GM18517 (cell line): ENCODE measurements around the gene CDH23.

Experiments used
- ATAC-seq: cut with Tn5 transposase; IDR thresholded peaks from one replicate; pipeline ENCODE4 v1.9.1; 2021; ENCODE audit warnings: mild to moderate bottlenecking, moderate library complexity; ENCODE audit not compliant: unreplicated experiment

Gene CDH23

DNA sequence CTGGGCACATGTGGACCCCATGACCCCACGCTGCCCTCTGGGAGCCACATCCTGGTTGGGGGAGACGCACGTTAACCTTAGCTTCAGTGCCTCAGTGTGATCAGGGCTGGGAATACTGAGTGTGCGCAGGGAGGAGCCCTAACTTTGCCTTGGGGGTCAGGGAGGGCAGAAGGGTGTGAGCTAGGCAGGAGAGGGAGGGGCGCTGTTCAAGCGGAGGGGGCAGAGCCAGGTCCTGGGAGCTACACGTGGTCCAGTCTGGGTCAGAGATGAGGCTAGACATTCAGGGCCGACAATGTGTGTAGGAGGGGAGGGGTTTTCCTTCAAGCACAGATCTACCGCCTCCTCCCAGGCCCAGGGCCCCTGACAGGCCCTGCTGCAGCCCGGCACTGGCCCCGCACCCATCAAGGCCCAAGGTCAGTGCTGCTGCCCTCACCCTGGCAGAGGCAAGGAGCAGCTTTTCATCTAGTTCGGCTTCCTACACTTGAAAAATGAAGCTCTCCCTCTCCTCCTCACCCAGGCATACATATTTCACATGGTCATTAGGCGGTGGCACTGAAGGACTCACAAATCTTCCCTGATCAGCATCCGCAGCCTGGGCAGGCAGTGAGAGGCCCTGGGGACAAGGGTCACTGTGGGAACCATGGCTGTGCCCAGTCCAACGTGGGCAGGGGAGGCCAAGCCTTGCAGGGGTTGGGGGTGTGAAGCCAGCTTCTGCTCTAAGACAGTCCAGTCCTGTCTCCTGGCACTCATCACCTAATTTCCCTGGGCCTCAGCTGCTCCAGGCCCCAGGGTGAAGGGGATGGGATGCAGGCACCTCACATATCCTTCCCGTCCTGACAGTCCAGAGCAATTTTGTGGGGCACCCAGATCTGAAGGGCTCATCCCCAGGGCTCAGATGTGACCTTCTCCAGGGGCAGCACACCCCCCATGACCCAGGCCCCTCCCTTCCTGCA lies 275.6 kb downstream of the CDH23 start:
- ATAC-seq, result no peak

DNA sequence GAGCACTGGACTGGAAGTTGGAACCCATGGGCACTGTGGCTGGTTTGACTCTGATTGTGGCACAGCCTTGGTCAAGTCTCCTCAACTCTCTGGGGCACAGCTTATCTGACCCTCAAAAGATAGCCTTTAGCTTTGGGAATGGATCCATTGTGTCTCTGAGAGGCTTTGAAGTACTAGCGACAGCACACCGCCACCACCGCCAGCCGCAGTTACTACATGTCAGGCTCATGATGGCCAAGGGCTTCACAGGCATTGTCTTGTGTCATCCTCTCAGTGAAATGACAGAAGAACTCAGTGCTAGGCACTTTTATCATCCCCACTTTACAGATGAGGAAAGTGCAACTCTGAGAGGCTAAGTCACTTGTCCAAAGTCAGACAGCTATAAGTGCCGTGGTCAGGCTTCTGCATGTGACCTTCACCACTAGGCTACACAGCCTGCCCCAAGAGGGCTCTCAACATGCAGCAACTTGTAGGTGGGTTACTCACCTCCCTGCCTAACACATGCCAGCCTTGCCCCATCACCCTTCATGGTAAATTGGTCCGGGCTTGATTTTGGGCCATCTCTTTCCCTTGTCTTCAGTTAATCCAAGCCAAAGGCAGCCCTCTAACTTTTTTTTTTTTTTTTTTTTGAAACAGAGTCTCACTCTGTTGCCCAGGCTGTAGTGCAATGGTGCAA lies 278.7 kb downstream of the CDH23 start:
- no peak for ATAC-seq

DNA sequence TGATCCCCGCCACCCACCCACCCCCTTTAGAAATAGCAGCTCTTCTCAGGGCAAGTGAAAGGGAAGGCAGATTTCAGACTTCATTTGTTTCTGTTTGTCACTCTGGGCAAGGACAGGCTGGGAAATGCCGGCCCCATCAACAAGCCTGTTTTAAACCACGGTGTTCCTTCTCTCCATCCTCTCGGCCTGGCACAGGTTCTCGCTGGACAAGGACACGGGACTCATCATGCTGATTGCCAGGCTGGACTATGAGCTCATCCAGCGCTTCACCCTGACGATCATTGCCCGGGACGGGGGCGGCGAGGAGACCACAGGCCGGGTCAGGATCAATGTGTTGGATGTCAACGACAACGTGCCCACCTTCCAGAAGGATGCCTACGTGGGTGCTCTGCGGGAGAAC lies 280.5 kb downstream of the CDH23 start:
- no peak for ATAC-seq

DNA sequence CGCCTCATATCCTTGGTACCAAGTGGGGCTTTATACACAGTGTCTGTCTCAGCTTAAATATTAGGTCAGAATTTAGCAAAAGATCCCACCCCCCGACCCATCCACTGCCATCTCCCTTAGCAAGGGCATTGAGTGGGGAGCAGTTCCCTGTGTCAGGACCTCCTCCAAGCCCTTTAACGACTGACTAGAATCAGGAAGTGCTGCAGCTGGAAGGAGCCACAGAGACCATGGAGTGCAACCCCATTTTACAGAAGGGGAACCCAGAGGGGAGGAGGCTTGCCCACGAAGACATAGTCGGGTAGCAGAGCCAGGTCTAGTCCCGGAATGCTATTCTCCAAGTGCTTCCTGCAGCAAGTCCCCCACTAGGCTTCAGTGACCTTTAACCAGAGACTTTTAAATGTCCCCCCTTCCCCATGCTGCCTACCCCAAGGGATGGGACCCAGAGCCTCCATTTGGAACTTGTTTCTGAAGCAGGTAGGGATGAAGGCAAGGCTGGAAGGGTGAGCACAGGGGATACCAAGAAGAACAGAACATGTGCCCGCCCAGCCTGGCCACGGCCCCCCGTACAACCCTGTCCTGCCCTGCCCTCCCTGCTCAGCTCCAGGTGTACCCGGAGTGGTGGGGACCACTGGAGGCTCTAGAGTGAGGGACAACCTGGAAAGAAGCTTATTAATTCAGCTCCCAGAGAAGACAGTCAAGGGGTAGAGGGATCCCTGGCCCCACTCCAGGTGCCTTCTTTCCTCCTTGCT lies 281.5 kb downstream of the CDH23 start:
- no peak for ATAC-seq

DNA sequence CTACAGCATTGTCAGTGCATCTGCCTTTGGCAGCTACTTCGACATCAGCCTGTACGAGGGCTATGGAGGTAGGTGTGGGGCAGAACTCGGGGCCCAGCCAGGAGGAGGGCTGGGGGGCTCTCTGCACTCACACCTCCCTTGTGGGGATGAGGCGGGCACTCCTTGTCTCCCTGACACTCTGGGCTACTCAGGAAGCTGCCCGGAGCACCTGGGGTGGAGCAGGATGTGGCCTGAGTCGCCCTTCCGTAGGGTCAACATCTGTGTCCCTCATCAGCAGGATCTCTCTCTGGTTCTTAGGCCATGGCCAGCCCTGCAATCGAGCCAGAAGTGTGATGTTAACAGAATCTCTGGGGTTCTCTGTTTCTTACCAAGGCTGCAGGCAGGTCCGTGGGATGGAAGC lies 282.7 kb downstream of the CDH23 start:
- ATAC-seq, result no peak

DNA sequence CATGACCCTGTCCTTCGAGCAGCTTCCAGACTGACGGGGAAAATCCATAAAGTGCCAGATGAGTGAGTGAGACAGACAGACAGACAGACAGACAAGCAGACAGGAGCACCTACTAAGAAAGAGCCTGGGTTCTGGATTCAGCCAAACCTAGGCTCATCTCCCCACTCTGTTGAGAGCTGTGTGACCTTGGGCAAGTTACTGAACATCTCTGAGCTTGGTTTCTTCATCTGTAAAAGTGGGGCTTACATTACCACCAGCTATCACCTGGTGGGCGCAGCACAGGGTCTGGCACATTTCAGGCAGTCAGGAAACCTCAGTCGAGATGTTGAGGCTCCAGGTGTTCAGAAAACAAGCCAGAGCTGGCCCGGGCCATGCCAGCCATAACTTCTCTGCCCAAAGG lies 285.3 kb downstream of the CDH23 start:
- ATAC-seq, result no peak

DNA sequence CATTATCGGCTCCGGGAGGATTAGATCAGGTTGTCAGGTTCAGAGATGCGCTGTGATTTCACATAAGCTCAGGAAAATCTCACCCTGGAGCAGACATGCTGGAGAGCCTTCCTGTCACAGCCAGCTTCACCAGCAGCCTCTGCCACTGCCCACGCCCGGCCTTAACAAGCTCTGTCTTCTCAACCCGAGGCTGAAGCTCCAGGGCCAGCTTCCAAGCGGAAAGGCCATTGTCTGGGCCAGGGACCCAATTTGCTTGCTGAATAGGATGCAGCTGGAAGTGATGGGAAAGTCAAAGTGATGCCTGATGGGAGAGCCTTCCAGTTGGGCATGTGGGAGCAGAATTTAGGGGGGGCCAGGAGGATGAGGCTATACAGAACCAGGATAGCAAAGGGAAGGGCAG lies 286.6 kb downstream of the CDH23 start:
- ATAC-seq, result no peak

DNA sequence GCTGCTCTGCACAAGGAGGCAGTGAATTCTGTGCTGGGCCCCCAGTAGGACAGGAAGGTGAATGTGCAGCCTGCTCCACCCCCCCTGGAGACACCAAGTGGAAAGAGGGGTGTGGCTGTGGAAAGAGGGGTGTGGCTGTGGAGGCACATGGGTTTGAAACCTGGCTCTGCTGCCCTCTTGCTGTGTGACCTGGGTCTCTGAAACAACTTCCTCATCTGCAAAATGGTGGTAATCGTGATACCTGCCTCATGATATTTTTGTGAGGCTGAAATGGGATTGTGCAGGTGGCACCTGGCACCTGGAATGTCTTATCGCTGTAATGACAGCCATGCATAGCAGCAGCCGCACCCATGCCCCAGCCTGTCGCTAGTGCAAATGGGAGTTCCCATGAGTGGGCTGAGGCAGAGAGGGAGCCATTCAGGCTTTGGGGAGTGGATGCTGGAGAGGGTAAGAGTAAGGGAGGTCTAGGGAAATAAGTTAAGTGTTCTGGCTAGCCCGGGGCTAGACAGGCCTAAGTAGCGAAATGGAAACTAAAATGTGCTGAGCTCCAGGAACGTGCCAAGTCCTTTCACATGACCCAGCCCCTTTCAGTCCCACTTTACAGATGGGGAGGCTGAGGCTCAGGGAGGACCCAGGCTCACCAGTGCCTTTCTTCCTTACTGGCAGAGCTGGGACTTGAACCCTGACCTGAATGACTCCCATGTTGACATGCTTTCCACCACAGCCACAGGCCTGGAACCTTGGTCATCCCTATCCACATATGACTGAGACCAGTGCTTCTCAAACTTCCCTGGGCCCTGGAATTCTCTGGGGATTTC lies 287.8 kb downstream of the CDH23 start:
- no peak for ATAC-seq

DNA sequence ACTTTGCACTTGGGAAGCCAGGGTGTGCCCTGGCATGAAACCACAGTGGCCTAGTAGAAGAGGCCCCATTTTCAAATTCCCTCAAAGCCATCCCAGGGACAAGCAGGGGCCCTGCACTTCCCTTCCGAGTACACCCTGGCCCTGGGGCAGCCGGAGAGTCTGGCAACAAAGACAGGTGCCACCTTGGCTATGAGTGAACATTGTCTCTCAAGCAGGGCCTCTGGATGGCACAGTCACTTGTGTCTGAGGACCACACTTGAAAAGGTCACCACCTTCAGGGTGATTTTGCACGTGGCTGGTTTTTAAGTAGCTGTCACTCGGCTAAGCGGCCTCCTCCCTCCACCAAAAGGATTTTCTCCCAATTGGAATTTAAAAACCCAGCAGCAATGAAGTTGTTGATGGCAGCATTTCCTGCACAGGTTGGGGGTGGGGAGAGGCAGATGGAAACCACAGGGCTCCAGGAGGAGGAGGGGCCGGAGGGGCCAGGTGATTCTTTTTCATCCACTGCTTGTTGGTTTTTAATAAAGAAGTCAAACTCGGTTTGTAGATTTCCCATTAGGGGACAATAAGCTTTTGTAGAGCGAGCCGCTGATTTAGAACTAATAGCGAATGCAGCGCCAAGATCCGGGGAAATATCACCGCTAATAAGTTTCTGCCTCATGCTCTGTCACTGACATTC lies 289.0 kb downstream of the CDH23 start:
- no peak for ATAC-seq

DNA sequence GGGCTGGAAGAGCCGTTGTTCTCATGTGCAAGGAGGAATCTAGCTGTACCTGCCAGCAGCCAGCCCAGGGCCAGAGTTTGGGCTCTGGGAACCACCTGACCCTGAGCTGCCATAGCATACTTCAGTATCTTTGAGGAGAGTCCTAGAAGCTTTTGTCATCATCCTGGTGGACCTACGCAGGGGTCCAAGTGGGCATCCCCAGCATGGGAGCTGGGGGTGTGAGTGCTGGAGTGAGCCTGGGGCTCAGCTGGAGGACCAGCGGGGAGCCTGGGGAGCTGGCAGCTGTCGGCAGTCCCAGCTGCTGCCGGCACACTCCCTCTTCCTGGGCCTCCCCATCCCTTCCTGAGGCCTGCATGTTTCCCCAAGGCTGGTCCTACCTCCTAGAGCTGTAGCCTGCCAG lies 290.4 kb downstream of the CDH23 start:
- ATAC-seq, result no peak

DNA sequence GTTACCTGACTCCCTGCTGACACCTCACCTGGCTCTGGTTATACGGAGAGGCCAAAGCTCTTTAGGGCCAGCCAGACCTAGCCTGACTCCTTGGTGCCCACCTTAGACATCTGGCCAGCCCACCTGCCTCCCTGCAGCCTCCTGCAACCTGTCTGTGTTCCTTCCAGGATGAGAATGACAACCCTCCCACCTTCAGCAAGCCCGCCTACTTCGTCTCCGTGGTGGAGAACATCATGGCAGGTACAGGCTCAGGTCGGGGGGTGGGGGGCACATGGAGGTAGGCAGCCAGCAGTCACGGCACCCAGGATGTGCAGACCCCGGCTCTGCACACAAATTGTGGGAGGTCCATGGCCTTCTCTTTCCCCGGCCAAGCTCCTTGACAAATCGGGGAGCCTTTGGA lies 290.8 kb downstream of the CDH23 start:
- ATAC-seq, result no peak

DNA sequence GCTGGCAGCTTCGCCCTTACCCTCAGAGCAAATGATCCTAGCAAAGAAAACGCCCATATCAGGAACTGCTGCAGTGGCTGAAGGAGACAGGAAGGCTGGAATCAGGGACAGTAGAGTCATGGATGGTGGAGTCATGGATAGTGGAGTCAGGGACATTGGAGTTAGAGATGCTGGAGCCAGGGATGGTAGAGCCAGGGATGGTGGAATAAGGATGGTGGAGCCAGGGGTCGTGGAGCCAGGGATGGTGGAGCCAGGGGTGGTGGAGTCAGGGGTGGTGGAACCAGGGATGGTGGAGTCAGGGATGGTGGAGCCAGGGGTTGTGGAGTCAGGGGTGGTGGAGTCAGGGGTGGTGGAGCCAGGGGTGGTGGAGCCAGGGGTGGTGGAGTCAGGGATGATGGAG lies 291.5 kb downstream of the CDH23 start:
- no peak for ATAC-seq

DNA sequence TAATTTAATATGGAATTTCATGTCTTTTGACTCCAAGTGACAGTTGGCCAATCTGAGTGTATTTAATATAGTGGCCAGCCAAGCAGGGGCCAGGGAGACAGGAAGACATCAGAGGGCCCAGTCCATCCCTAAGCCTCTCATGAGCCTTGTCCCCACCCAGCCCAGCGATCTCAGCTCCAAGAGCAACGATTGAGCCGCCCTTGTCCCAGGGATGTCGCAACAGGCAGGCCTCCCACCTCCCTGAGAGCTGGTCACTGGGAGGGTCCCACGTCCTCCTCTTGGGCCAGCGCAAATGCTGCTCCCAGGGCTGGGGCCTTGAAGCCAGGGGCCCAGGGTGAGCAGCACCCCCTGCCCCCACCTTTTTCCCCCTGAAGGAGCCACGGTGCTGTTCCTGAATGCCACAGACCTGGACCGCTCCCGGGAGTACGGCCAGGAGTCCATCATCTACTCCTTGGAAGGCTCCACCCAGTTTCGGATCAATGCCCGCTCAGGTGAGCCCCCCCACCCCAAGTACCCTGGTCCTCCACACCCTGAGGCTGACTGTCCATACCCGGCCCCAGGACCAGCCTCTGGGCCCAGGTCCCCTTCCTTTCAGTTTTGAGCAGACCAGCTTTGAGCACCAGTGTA lies 293.5 kb downstream of the CDH23 start:
- ATAC-seq, result no peak

DNA sequence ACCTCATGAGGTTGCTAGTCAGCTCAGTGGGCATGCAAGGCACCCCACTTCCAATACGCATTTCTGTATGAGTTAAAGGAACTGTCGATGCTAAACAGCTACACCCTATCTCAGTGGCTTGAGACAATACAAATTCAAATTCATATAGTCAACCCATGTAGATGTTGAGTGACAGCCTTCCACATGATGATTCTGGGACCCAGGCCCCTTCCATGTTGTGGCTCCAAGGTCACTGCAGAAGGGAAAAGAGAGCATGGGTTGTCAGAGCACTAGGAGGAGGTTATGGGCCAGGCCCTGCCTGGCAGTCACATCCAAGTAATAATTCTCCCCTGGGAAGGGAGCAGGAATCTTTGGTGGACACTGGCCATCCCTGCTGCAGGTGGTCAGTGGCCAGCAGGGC lies 294.7 kb downstream of the CDH23 start:
- ATAC-seq, result no peak

DNA sequence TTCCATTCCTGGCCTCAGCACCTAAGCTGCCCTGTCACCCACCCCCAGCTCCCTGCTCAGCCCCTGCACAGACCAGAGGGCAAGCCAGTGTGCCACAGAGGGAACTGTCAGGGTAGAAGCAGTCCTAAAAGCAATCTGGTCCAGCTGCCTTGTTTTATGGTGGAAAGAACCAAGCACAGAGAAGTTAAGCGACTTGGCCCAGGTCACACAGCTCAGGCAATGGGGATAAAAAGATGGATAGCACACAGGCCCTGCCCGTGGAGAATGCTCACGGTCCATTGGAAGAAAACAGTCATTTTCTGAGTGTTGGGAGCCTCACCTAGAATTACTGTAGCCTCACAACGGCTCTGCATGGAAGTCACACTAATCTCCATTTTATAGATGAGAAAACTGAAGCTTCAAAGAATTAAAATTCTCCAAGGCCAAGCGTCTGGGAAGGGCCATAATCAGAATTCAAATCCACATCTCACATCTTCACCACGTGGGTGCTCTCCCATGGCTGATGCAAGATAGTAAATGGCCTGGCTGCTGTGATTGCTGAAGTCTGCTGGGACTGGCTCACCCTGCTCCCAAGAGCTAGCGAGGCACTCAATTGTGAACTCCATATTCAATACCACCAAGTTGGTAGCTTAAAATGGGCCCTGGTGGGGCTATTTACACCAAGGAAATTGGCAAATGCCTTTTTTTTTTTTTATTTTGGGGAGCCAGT lies 296.0 kb downstream of the CDH23 start:
- ATAC-seq, result no peak

DNA sequence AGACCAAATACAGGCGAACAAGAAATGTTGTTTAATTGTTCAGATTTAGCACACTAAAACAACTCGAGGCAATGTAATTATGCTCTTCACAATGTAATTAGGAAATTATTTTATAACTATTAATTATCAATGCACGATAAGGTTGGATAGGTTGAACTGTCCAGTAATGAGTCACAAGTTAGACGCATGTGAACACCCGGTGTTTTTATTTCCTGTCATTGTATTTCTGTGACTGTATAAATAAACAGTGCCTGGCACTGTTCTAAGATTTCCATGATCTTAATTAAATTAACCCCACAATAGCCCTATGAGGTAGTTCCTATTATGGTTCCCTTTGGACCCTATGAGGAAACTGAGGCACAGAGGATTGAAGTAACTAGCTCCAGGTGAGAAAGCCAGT lies 296.7 kb downstream of the CDH23 start:
- ATAC-seq, result no peak

DNA sequence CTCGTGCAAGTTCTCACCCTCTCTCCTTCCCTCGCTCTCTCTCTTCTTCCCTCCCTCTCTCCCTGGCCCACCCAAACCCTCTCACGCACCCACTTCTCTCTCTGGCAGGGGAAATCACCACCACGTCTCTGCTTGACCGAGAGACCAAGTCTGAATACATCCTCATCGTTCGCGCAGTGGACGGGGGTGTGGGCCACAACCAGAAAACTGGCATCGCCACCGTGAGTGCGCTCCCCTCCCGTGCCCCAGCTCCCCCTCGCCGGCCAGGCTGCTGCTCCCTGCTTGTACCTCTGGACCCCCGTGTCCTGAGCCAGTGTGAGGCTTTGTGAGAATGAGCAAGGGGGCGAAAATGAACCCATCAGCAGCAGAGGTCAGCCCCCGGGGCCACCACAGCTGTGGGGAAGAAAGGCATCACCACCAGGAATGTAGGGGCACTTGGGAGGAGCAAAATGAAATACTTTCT lies 297.4 kb downstream of the CDH23 start:
- ATAC-seq, result peak; percentile 16

DNA sequence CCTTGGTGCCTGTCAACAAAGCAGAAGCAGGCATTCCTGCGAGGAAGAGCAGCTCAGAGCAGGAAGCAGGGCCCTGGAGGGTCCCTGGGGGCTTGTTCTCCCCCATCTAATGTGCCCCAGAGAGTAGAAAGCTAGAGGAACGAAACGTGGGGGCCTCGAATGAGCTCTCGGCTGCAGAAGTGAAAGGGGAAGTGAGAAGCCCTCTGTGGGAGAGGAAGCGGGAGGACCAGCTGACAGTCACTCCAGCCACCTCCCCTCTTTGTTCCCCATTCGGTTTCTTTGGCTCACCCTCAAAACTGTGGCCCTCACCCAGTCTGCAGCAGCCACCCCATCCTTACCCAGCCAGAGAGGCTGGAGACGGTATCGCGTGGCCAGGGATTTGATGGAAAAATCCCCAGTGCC lies 297.8 kb downstream of the CDH23 start:
- peak; percentile 88 for ATAC-seq
